Measurements from ENCODE around the gene APPL1.
"Not testable (repeated sequence)": the region's sequence is repeated elsewhere in the genome, so short reads cannot be mapped to it uniquely, and the experiment has no call there.

The APPL1 gene

DNA sequence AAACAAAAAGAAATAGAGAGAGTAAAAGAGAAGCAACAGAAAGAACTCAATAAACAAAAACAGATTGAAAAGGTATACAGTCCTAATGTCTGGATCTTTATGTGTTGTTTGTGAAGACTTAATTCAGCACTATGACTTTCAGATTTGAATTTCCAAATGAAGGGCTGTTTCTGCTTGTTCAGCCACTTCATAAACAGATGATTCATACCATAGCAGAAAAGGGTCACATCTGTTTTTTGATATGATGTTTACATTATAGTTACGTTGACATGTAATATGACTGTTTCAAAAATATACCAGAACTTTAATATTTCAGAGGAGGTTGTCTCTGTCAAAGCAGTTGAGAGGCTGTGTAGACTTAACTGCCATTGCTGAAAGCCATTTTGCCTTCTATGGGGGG is 40.9 kb downstream of the APPL1 start:
- no peak for DNase-seq

DNA sequence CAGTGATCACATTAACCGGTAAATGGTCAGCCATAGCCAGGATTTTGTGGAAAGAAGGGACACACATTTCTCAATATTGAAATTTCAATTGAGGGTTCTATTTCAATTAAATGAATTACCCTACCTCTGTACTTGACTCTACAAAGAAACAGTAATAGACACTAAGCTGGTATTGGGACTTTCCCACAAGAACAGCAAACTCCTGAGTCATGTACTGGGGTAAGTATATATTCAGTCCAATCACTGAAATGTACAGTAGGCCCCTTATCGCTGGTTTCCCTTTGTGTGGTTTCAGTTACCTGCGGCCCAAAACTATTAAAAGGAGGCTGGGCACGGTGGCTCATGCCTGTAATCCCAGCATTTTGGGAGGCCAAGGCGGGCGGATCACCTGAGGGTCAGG is 47.3 kb downstream of the APPL1 start:
- DNase-seq = peak in 1 of 3 donors; percentile 9

DNA sequence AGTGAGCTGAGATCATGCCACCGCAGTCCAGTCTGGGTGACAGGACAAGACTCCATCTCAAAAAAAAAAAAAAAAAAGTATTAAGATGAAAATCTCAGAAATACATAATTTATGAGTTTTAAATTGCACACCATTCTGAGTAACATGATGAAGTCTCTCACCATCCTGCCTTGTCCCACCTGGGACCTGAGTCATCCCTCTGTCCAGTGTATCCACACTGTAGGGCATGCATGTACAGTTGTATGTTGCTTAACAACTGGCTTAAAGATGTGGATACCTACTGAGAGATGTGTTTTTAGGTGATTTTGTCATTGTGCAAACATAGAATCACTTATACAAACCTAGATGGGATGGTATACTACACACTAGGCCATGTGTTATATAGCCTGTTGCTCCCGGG is 47.9 kb downstream of the APPL1 start:
- DNase-seq = no peak

DNA sequence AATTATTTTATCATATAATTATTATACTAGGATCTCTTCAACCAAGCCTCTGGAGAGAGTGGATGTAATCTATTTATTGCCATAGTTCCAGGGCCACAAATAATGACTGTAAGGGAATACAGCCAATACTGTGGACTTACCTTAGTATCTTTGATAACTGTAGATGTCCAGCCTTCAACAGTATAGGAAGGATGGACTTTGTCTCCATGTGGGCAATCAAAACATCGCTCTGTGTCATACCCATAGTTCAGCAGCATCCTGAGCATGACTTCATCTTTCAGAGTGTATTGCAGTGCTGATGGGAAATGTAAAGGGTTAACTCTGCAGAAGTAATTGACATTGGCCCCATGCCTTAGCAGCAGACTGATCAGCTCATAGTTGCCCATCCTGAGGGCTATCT is 50.7 kb downstream of the APPL1 start:
- DNase-seq = no peak

DNA sequence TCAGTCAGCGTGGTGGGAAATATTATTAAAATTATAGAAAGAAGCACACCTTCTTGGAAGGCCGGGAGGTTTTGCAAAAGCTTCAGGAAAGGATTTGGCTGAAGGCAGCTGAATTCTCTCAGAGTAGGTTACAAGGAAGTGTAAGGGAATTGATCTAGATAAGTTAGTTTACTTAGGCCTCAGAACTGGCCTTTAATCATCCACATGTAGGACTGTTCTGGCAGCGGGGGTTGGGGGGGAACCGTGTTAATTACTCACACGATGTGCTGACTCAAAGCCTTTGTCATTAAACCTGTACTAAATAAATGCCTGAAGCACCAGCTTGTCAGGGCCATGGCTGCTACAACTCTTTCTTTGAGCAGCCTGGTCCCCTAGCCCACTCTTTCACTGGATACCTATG is 52.2 kb downstream of the APPL1 start:
- DNase-seq = no peak

DNA sequence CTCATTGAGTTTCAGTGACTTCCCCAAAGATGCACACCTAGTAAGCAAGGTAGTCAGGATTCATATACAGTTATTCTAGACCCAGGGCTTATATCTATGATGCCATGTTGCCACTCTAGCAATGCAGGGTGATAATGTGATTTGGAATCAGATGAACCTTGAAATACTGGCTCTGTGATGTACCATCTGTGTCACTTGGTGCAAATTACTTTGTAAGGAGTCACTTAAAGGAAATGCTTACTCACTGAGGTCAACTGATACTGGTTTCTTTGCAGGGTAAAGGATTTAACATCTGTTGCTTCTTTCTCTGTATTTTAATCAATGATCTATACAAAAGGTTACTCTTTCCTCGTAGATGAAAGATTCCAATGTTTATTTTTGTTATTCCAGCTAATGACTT is 54.2 kb downstream of the APPL1 start:
- no peak for DNase-seq

DNA sequence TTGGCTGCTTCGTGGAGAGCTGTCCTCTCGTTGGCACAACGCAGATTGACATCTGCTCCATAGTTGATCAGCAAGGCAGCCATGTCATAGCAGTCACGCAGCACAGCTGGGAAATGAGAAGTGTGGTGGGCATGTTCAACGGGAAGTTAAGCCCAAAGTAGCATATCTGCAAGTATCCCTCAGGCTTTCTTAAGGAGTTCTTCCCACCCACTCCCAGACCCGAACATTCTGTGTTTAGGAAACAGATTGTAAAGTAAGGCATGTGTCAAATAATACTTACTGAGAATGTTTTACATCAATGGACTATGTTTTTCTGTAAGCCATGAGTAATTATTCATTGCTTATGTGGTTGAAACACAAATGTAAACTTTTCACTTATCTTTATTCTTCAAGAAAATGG is 55.8 kb downstream of the APPL1 start:
- DNase-seq = peak in 1 of 3 donors; percentile 4

DNA sequence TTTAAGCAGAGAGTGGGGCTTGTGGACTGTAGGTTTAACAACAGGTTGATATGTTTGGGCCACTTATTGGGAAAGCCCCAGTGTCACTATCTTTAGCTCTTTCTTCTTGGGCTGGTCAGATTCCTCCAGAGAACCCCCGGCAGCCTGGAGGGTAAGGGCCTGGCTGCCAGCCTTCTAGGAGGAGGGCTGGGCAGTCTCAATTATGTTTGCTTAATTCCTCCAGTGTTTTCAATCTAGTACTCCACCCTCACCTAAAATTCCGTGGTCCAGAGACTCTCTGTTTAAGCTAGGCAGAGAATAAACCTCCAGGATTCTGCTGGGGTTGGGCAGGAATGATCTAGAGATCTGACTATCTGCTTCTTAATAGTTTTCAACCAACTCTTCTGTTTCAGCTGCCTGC is 59.7 kb downstream of the APPL1 start:
- no peak for DNase-seq

DNA sequence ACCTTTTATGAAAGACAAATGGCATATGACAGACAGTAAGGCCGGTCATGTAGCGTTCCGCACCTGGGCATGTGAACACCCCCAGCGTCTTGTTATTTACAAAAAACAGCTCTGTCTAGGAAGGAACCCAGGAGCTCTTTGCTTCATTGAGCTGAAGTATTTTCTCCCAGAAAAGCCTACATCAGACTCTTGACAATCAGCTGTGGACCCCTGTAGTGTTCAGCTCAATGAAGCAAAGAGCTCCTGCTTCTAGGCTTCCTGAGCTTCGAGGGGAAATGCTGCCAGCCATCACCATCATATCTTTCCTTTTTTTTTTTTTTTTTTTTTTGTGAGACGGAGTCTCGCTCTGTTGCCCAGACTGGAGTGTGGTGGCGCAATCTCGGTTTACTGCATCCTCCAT is 60.9 kb downstream of the APPL1 start:
- DNase-seq = no peak

DNA sequence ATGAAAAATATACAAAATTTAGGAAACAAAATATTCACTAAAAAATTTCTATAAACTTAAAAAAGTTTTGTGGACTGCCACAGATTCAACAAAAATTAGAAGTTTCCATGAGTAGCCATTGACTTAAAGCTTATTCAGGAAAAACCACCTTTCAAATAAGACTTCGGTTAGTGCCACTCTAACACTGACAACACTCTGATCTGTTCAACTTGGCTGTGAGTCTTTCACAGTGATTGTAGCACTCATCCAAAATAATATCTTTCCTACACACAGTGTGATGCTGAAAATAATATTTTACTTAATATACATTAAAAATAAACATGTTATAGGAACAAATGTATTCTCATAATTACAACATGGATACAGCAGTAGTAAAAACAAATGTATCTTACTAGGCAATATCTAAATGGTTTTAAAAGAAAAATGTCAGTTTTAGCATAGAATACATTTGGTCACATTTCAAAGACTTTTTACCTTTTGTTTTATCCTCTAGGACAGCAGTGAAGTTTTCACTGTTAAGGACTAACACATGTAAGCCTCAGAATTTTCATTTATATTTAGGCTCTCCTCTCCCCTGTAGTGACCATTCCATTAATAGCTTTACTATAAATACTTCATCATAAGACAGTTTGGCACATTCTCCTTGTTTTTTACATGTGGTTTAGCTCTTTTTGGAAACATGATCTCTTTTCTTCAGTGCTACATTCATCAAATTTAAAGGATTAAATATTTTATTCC is 64.8 kb downstream of the APPL1 start, which contains the start of gene ASB14:
Gene ASB14, minus strand, starts transcription at position 527 of the 738 bp plus-strand sequence. CDS start 652 bp downstream, outside the sequence.
- DNase-seq = no peak

DNA sequence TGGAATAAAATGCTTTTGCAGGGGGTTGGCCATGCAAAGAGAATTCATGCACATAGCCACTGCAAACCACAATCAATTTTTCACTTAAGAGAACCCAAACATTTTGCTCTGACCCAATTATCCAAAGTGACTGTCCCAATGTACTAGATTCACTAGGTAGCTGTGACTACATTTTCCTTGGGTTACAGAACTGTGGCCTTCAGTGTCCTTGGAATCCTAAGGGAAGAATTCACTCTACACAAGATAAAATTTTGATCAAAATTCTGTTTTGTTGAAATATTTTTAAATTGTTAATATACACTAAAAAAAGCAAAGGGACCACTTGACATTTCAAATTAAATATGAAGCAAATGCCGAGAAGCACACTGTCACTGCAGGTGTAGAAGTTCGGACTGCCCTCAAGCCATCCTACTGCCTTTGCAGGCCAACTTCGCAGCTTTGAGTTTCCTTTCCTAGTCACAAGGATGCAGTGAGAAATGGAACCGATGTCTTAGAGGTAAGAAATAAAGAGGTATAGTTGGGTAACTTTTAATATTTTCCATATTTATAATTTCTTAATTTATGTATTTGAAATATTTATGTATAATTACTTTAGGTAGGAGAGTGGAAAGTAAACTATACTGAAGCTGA is 65.5 kb downstream of the APPL1 start:
- no peak for DNase-seq

DNA sequence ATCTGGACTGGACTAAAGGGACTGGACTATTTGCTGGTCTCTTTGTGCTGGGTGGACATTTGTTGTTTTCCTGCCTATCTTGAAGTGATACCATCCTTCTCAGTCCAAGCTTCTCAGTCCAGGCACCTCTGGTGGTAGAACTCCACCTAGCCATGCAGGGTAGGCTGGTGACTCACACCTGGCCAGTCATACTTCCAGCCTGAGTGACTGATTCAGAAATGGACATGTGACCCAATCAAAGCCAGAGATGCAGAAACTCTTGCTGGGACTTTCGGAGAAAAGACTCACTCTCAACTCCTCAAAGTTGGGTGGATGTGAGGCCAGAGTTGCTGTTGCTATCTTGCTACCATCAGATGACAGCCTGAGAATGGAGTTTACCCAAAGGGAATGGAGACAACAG is 70.5 kb downstream of the APPL1 start:
- peak; percentile 21 to 43 (median 38) for DNase-seq

DNA sequence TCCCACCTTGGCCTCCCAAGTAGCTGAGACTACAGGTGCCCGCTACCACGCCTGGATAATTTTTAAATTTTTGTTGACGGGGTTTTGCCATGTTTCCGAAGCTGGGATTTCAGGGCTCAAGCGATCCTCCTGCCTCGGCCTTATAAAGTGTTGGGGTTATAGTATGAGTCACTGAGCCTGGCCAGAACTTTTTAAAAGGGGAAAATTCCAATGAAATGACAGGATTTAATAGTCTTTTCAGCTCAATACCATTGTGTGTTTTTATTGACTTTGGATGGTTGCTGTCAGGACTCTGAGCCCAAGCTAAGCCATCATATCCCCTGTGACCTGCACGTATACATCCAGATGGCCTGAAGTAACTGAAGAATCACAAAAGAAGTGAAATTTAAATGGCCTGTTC is 76.0 kb downstream of the APPL1 start:
- not testable (repeated sequence) for DNase-seq

DNA sequence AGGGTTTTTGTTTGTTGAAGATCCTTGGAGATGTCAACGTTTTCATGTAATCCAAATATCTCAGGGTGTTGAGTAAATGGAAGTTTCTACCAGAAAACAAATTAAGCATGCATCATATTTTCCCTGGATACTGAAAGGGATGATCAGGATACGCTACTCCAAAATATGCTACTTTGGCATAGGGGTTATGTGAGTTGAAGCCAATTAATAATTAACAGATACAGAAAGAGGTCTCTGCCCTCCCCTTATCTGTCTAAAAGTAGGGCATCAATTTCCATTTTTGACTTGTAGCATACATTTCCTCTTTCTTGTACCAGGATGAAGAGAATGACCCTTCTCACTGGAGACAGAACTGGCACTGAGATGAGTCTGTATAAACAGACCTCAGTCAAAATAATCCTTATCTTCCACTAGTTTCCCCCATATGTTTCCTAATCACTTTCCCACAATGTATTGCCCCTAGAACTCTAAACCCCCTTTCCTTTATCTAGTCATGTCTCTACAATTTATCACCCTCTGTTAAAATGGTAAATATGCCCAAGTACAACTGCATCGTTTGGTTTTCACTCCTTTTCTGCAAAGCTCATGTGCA is 82.3 kb downstream of the APPL1 start:
- DNase-seq = no peak

DNA sequence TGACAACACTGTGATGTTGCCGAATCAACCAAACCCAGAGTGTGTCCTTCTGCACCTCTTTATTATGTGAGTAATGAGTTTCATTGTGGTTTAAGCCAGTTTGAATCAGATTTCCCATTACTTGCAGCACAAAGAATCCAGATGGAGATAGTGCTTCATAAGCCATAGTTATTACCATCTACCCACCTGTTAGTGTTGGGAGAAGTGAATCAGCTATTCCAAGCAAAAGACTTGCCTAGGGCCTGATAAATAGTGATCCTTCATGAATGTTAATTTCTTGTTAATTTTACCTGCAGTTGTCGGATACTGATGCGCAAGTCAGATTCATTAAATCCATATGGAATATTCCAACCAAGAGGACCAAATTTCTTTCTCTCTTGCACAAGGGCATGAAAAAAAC is 86.7 kb downstream of the APPL1 start:
- no peak for DNase-seq
